Coronary artery (tissue), 2 donors: ENCODE results near the gene TRPM1.

Source experiments
- DNase-seq: peaks from one replicate; pipeline ENCODE4 v3.0.0-alpha.2; 2017; ENCODE audit warnings: low spot score
- H3K27ac ChIP-seq, 2 donors: fragments of 200-600 bp; sonication (generic); one replicate each; pipeline ENCODE4 v1.5.1; 2016 to 2019
- H3K4me3 ChIP-seq: fragments of 200-600 bp; sonication (generic); 2 replicates; pipeline ENCODE4 v1.5.1; 2016; ENCODE audit warnings: mild to moderate bottlenecking, moderate library complexity
- TF ChIP-seq, protein P1 (sequence below): fragments of 200-600 bp; sonication (generic); IDR thresholded peaks from one replicate; pipeline ENCODE4 v1.5.1; 2019; ENCODE audit warnings: antibody characterized with exemption

The TRPM1 gene

DNA sequence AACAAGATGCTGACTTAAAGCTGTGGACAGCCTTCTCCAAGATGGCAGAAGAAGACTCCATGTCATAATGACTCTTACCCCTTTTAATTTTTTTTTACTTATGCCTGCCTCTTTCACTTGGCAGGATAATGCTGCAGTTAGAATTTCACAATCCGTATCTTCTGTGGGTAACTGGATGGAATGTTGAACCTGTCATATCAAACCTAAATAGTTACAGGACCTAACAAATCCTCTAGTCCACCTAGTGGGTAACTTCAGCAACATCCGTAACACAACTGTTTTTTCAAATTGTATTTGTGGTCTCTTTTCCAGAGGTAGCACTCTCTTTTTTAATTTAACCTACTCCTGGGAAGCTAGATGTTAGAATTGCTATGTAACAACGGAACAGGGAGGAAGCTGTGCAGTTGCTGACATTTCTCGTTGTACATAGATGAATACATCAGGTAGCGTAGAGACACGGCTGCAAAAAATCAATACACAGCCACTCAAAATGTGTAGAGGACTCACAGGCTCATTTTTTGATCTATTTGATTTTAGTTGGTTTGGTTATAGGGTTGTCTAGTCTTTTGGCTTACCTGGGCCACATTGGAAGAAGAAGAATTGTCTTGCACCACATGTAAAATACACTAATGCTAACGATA, 43.9 kb upstream of the TRPM1 start:
- Histone ChIP-seq H3K4me3 (no peak overlapping the region), H3K27ac (no peak overlapping the region)
- TF ChIP-seq, protein P1, sequence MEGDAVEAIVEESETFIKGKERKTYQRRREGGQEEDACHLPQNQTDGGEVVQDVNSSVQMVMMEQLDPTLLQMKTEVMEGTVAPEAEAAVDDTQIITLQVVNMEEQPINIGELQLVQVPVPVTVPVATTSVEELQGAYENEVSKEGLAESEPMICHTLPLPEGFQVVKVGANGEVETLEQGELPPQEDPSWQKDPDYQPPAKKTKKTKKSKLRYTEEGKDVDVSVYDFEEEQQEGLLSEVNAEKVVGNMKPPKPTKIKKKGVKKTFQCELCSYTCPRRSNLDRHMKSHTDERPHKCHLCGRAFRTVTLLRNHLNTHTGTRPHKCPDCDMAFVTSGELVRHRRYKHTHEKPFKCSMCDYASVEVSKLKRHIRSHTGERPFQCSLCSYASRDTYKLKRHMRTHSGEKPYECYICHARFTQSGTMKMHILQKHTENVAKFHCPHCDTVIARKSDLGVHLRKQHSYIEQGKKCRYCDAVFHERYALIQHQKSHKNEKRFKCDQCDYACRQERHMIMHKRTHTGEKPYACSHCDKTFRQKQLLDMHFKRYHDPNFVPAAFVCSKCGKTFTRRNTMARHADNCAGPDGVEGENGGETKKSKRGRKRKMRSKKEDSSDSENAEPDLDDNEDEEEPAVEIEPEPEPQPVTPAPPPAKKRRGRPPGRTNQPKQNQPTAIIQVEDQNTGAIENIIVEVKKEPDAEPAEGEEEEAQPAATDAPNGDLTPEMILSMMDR = no peak

GRCh38 chr15:31141792-31142191, 40.3 kb upstream of the TRPM1 start:
- TF ChIP-seq, protein P1 = no peak
- no peak for DNase-seq
- H3K27ac ChIP-seq = no peak overlapping the region
- H3K4me3 ChIP-seq = no peak overlapping the region

More for the DNA sequence above, 43.9 kb upstream of the TRPM1 start:
- no peak for DNase-seq

DNA sequence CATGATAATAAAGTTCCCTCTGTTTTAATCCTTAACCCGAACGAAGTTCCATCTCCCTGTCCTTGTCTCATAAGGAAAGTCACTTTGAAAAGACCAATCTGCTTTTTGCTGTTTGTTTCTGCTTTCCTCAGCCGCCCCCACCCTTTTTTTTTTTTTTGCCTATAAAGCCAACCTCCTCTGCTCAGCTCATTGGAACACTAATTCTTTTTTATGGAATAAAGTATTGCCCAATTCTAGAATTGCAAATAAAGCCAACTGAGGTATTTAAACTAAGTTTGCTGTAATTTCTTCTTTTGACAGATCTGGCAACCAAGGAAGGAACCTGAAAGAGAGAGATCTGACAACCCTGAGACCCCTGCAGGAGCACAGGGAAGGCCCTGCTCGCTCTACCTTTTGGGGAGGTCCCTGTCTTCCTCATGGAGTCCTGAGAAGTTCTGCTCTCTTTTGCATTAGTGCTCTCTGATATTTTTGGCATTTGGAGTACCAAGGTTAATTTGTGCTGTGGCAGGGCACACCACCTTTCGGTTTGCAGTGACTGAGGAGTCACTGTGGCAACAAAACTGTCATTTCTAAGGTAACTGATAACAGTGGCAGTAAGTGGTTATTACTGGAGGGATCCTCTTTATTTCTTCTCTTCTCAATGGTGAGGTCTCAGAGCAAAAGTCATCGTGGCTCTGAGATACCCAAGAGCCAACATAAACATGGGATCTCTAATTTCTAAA, 35.2 kb upstream of the TRPM1 start:
- TF ChIP-seq, protein P1 = no peak
- Histone ChIP-seq H3K4me3 (no peak overlapping the region), H3K27ac (no peak overlapping the region)
- no peak for DNase-seq

- Histone ChIP-seq H3K27ac (no peak overlapping the region), H3K4me3 (no peak overlapping the region)
- DNase-seq = no peak
- TF ChIP-seq, protein P1 = no peak
Observed at GRCh38 chr15:31136016-31136415, 34.5 kb upstream of the TRPM1 start.

GRCh38 chr15:31135523-31135922, 34.0 kb upstream of the TRPM1 start:
- TF ChIP-seq, protein P1 = no peak
- no peak overlapping the region for H3K4me3 ChIP-seq
- no peak overlapping the region for H3K27ac ChIP-seq
- DNase-seq = no peak

DNA sequence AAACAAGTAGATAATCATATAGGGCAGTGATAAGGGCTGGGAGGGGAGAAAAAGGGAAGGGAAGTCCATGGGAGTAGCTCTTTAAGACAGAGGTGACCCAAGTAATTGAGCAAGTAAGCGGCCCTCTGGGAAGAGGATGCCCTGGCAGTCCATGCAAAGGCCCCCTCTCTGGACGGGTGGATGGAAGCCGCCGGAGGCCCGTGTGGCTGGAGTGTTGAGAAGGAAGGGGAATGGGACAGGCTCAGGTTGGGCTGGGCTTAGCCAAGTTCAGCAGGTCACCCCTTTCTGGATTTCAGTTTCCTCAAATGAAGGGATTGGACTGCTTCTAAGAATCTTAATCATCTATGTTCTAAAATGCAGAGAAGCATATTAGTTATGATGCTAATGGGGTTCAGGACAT, 32.4 kb upstream of the TRPM1 start:
- TF ChIP-seq, protein P1 = no peak
- DNase-seq = no peak
- H3K4me3 ChIP-seq = no peak overlapping the region
- no peak overlapping the region for H3K27ac ChIP-seq

GRCh38 chr15:31131853-31132375, 30.4 kb upstream of the TRPM1 start:
- H3K4me3 ChIP-seq = no peak overlapping the region
- no peak for DNase-seq
- TF ChIP-seq, protein P1 = no peak
- no peak overlapping the region for H3K27ac ChIP-seq
